ENCODE data around the gene LBX1. TPM values are rescaled to one million over a fixed set of nuclear protein-coding genes. Genes with fewer than 3 reads are reported as not detected.

The LBX1 gene
- total and polyA plus RNA-seq, 2 donors (not counting 3 experiments of a cell fraction or from before 2014, with no cell fraction given), result not detected

- H3K9me1 ChIP-seq (replicated peaks; ENCODE audit: control insufficient read depth, extremely low read depth, insufficient read depth, low read length), result no peaks in the 10 kb centered on the region
- no peaks in the 10 kb centered on the region for H3K9me3 ChIP-seq (replicated peaks; ENCODE audit: control insufficient read depth, insufficient read depth, low read length)
- H3K4me3 ChIP-seq (replicated peaks in 1 of 3; ENCODE audit: insufficient read depth in 1 of 3, low read depth in 1 of 3, low read length in 3 of 3), result no peak overlapping the region
- no peak overlapping the region for H3K27ac ChIP-seq (ENCODE audit: insufficient read depth, low read depth, low read length)
- no peak overlapping the region for H3K9ac ChIP-seq (replicated peaks; ENCODE audit: extremely low read depth, insufficient read depth, low read length)
- FAIRE-seq, result no peak
- DNase-seq (ENCODE audit: low read depth, low spot score), result no peak
- no peaks in the 10 kb centered on the region for H3K79me2 ChIP-seq (ENCODE audit: control insufficient read depth, insufficient read depth, low read length)
- dilution Hi-C loops (cut with MboI; ENCODE audit: extremely low pct_ligation_motif_present, low sequenced_read_pairs) (no loop called here), intact Hi-C loops (cut with micrococcal nuclease) (no loop called here)
- no peaks in the 10 kb centered on the region for H4K20me1 ChIP-seq (replicated peaks; ENCODE audit: control insufficient read depth, extremely low read depth, insufficient read depth, low read length)
- no peaks in the 10 kb centered on the region for H3K4me1 ChIP-seq (ENCODE audit: control insufficient read depth, extremely low read depth, insufficient read depth, low read length)
- no peaks in the 10 kb centered on the region for H3K36me3 ChIP-seq (ENCODE audit: control insufficient read depth in 2 of 2, extremely low read depth in 1 of 2, insufficient read depth in 2 of 2, low read length in 2 of 2)
- ChIA-PET CTCF (interaction anchor here (0.8 to 1.9 kb wide), 7 partner anchors 15 to 200 kb away, joined by 3 to 8 read pairs (median 5); no protein-coding TSS in a partner anchor), POLR2A (no interaction called here)
- TF ChIP-seq, protein P1, sequence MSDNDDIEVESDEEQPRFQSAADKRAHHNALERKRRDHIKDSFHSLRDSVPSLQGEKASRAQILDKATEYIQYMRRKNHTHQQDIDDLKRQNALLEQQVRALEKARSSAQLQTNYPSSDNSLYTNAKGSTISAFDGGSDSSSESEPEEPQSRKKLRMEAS (IDR thresholded peaks at IDR 0.05; ENCODE audit: insufficient read depth, insufficient read length), result no peak
- TF ChIP-seq MYC (IDR thresholded peaks at IDR 0.05; ENCODE audit: low read depth, low read length), result no peak
- no peak for TF ChIP-seq JUN (IDR thresholded peaks at IDR 0.05; ENCODE audit: borderline replicate concordance, insufficient read depth, insufficient read length, low read depth)
- TF ChIP-seq EZH2 (IDR thresholded peaks at IDR 0.05; ENCODE audit: borderline replicate concordance, low read depth, low read length, severe bottlenecking), result no peak
- TF ChIP-seq POLR2A (IDR thresholded peaks at IDR 0.05; ENCODE audit: low read depth, low read length), result no peak
- peaks cover 2 to 9% of the 10 kb centered on the region in 2 experiments for H3K27me3 ChIP-seq (ENCODE audit: control insufficient read depth in 2 of 2, insufficient read depth in 2 of 2, low read length in 2 of 2)
- no peak overlapping the region for H3K4me2 ChIP-seq (ENCODE audit: insufficient read depth, low read length)
- no peak overlapping the region for H2AFZ ChIP-seq (ENCODE audit: low read depth, low read length)
- BruUV-seq (replicated peaks), result no TSS peak
These were observed 37.4 kb upstream of the LBX1 start for GRCh38 chr10:101266381-101267289.

DNA sequence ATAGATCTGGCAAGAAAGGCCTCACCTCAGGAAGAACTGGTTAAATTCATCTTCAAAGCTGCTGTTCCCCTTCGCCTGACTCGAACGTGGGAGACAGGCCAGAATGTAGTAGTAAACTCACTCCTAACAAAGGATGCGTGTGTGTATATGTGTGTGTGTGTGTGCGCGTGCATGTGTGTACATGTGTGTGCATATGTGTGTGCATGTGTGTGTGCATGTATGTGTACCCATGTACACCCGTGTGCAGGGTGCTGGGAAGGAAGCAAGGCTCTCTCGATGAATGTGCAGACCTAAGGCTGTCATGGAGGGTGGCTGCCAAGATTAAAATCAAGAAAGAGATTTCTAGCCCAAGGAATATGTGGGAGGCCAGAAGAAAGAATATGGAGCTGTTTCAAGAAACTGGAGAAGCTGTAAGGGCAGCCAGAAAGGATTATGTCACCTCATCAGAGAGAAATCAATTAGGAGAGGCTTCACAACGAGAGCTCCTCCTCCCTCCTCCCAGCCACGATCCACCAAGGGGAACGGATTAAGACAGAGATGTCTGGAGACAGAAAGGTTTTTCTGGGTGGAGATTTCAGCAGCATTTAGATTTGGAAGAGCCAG lies 34.0 kb upstream of the LBX1 start:
- H3K4me3 ChIP-seq (replicated peaks in 1 of 3; ENCODE audit: insufficient read depth in 1 of 3, low read depth in 1 of 3, low read length in 3 of 3), result no peak overlapping the region
- H3K79me2 ChIP-seq (ENCODE audit: control insufficient read depth, insufficient read depth, low read length), result no peaks in the 10 kb centered on the region
- dilution Hi-C loops (cut with MboI; ENCODE audit: extremely low pct_ligation_motif_present, low sequenced_read_pairs) (no loop called here), intact Hi-C loops (cut with micrococcal nuclease) (no loop called here)
- no peak overlapping the region for H3K27ac ChIP-seq (ENCODE audit: insufficient read depth, low read depth, low read length)
- ChIA-PET CTCF (interaction anchor here (0.9 to 2.4 kb wide), 6 partner anchors 9 to 244 kb away, joined by 3 to 12 read pairs (median 4); no protein-coding TSS in a partner anchor), POLR2A (no interaction called here)
- BruUV-seq (replicated peaks), result no TSS peak
- H3K27me3 ChIP-seq (ENCODE audit: control insufficient read depth in 2 of 2, insufficient read depth in 2 of 2, low read length in 2 of 2), result peaks cover 13 to 14% of the 10 kb centered on the region in 2 experiments
- no peak overlapping the region for H2AFZ ChIP-seq (ENCODE audit: low read depth, low read length)
- H3K9me3 ChIP-seq (replicated peaks; ENCODE audit: control insufficient read depth, insufficient read depth, low read length), result no peaks in the 10 kb centered on the region
- H3K36me3 ChIP-seq (ENCODE audit: control insufficient read depth in 2 of 2, extremely low read depth in 1 of 2, insufficient read depth in 2 of 2, low read length in 2 of 2), result no peaks in the 10 kb centered on the region
- no peaks in the 10 kb centered on the region for H3K9me1 ChIP-seq (replicated peaks; ENCODE audit: control insufficient read depth, extremely low read depth, insufficient read depth, low read length)
- H3K9ac ChIP-seq (replicated peaks; ENCODE audit: extremely low read depth, insufficient read depth, low read length), result no peak overlapping the region
- H3K4me1 ChIP-seq (ENCODE audit: control insufficient read depth, extremely low read depth, insufficient read depth, low read length), result no peaks in the 10 kb centered on the region
- FAIRE-seq (no peak), DNase-seq (ENCODE audit: low read depth, low spot score) (no peak)
- no peak for TF ChIP-seq POLR2A (IDR thresholded peaks at IDR 0.05; ENCODE audit: low read depth, low read length)
- no peak for TF ChIP-seq EZH2 (IDR thresholded peaks at IDR 0.05; ENCODE audit: borderline replicate concordance, low read depth, low read length, severe bottlenecking)
- no peak overlapping the region for H3K4me2 ChIP-seq (ENCODE audit: insufficient read depth, low read length)
- no peaks in the 10 kb centered on the region for H4K20me1 ChIP-seq (replicated peaks; ENCODE audit: control insufficient read depth, extremely low read depth, insufficient read depth, low read length)
